Endothelial cell (in vitro differentiated cells): ENCODE data around the gene SLC25A43. TPM values are rescaled to one million over a fixed set of nuclear protein-coding genes. Genes with fewer than 3 reads are reported as not detected.
"Not testable (repeated sequence)": the region's sequence is repeated elsewhere in the genome, so short reads cannot be mapped to it uniquely, and the experiment has no call there.

ENCODE experiments used
- DNase-seq: peaks from one replicate; pipeline ENCODE4 v3.0.0; 2021; ENCODE audit warnings: low spot score
- H3K27ac Mint-ChIP-seq: one replicate; pipeline ENCODE4 v1.8.0; 2021; ENCODE audit warnings: mixed read lengths, inconsistent platforms; ENCODE audit not compliant: unreplicated experiment
- H3K27me3 Mint-ChIP-seq: one replicate; pipeline ENCODE4 v1.8.0; 2021; ENCODE audit warnings: mild to moderate bottlenecking, moderate library complexity, mixed read lengths, inconsistent platforms; ENCODE audit not compliant: unreplicated experiment
- H3K36me3 Mint-ChIP-seq: one replicate; pipeline ENCODE4 v1.8.0; 2021; ENCODE audit warnings: mild to moderate bottlenecking, low read depth, mixed read lengths, inconsistent platforms; ENCODE audit not compliant: unreplicated experiment
- H3K4me1 Mint-ChIP-seq: one replicate; pipeline ENCODE4 v1.8.0; 2021; ENCODE audit warnings: mild to moderate bottlenecking, mixed read lengths, inconsistent platforms; ENCODE audit not compliant: unreplicated experiment
- H3K4me3 Mint-ChIP-seq: one replicate; pipeline ENCODE4 v1.8.0; 2021; ENCODE audit warnings: mild to moderate bottlenecking, mixed read lengths, inconsistent platforms; ENCODE audit not compliant: unreplicated experiment
- H3K9me3 Mint-ChIP-seq: one replicate; pipeline ENCODE4 v1.8.0; 2021; ENCODE audit warnings: mixed read lengths, inconsistent platforms; ENCODE audit not compliant: unreplicated experiment
- CTCF ChIP-seq: fragments of 200-600 bp; sonication (generic); IDR thresholded peaks from one replicate; pipeline ENCODE4 v1.5.0; 2021; ENCODE audit warnings: antibody characterized with exemption; ENCODE audit not compliant: unreplicated experiment
- total RNA-seq: library from RNA; stranded (reverse); fragmentation: NEBNext Ultra II Directional; extraction: Animal tissue kit (Norgen Biotek cat#: 25700); gene quantifications from one replicate; pipeline ENCODE4 v1.2.1, GENCODE V29; 2021; ENCODE audit not compliant: unreplicated experiment

Gene SLC25A43
- total RNA-seq, 1 donor from 2014 or later = 6.5 TPM

DNA sequence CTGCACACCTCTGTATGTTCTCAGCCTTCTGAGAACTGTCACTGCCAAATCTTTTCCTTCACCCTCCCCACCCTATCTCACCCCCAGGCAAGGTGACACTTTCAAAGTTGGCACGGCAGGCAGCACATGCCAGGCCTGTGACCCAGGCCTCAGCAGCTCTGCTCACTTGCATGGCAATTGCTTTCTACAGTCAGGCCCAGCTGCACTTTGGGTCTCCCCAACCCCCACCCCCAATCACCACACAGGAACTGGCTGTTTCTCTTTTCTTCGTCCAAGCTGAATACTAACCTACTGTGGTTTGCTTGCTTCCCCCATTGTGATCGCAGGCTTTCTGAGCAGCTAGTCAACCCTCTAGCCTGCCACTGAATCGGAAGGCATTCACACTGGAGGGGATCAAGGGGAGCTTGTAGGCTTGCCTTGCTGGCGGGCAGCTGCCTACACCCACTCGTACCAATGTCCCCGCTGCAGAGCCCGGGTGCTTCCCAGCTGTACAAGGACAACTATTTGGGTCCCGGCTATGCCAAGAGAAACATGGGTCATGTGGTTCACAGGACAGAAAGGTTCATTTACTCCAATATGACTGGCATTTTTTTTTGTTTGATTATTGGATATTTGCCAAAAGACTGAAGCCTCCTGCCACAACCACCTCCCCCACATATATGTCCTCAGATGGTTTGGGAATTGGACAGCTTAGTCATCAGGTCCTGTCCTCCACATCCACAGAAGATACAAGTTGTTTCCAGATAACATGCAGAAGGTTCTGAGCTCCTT lies 28.1 kb downstream of the SLC25A43 start:
- Mint-ChIP-seq H3K9me3 (no peaks in the 10 kb centered on the region), H3K4me3 (no peak overlapping the region), H3K4me1 (peaks cover 3% of the 10 kb centered on the region)

DNA sequence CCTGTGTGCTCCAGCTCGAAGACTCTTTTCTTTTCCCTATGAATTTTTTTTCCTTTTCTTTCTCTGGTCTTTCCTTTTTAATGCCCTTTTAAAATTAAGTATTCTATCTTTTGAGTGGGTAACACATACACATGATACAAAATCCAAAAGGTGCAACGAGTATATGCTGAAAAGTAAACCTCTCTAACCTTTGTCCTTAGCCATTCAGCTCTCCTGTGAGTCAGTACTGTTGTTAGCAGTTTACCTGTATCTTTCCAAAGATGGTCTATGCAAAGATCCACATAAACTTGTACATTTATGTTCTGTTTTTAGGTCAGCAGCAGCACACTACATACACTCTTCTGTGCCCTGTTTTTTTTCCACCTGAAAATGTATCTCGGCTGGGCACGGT lies 28.7 kb downstream of the SLC25A43 start:
- Mint-ChIP-seq H3K27ac (no peak overlapping the region), H3K27me3 (no peaks in the 10 kb centered on the region), H3K4me3 (no peak overlapping the region), H3K9me3 (no peaks in the 10 kb centered on the region), H3K4me1 (peaks cover 3% of the 10 kb centered on the region), H3K36me3 (no peaks in the 10 kb centered on the region)
- no peak for DNase-seq
- TF ChIP-seq CTCF = no peak

More for the DNA sequence above, 28.1 kb downstream of the SLC25A43 start:
- no peak for TF ChIP-seq CTCF
- Mint-ChIP-seq H3K27ac (no peak overlapping the region), H3K27me3 (no peaks in the 10 kb centered on the region), H3K36me3 (no peaks in the 10 kb centered on the region)
- DNase-seq = no peak

GRCh38 chrX:119429471-119429870 lies 30.3 kb downstream of the SLC25A43 start:
- Mint-ChIP-seq H3K9me3 (no peaks in the 10 kb centered on the region), H3K4me3 (no peak overlapping the region), H3K4me1 (peaks cover 3% of the 10 kb centered on the region), H3K27ac (no peak overlapping the region), H3K27me3 (no peaks in the 10 kb centered on the region), H3K36me3 (peaks cover 8% of the 10 kb centered on the region)
- no peak for TF ChIP-seq CTCF
- DNase-seq = no peak

GRCh38 chrX:119441295-119441694 lies 42.2 kb downstream of the SLC25A43 start:
- H3K9me3 Mint-ChIP-seq, H3K4me3 Mint-ChIP-seq, H3K27ac Mint-ChIP-seq: not testable (repeated sequence)

DNA sequence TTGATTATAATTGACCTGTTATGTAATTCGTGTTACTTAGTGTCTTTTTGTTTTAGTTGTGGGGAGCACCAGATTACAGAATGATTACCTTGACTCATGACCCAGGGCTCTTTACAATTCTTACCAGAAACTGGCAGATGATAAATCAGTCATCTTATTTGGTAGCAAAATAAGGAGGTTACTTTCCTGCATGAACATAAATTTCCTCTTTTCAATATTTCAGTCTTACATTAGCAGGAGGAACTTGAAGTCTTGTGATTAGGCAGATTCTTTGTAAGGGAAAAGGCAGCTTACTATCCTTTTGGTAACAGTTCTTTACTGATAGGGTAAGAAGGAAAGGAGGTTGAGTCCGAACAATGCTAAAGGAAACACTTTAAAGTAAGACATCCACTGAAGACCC lies 43.1 kb downstream of the SLC25A43 start:
- DNase-seq = no peak
- Mint-ChIP-seq H3K27me3 (no peaks in the 10 kb centered on the region), H3K4me3 (no peak overlapping the region), H3K9me3 (no peaks in the 10 kb centered on the region), H3K36me3 (no peaks in the 10 kb centered on the region), H3K27ac (no peak overlapping the region), H3K4me1 (no peaks in the 10 kb centered on the region)
- TF ChIP-seq CTCF = no peak

More at GRCh38 chrX:119441295-119441694, 42.2 kb downstream of the SLC25A43 start:
- not testable (repeated sequence) for DNase-seq, H3K4me1 Mint-ChIP-seq, H3K27me3 Mint-ChIP-seq, H3K36me3 Mint-ChIP-seq
